PC-3 (cell line): ENCODE results near the gene WNK2.

ENCODE experiments used
- EZH2 ChIP-seq: fragments of 300-600 bp; sonication (generic); IDR thresholded peaks from one replicate; pipeline ENCODE4 v1.6.1; 2017; ENCODE audit warnings: antibody characterized with exemption, mild to moderate bottlenecking, low read length; ENCODE audit not compliant: unreplicated experiment
- EZH2phosphoT487 ChIP-seq: fragments of 300-600 bp; sonication (generic); IDR thresholded peaks from 2 replicates; pipeline ENCODE4 v1.6.1; 2018; ENCODE audit warnings: mild to moderate bottlenecking, antibody characterized with exemption, low read length, borderline replicate concordance
- TF ChIP-seq, protein P1 (sequence below): fragments of 300-600 bp; sonication (generic); conservative IDR thresholded peaks from 2 replicates; pipeline ENCODE4 v1.5.1; 2017; ENCODE audit warnings: antibody characterized with exemption, low read depth, mild to moderate bottlenecking, low read length

DNA sequence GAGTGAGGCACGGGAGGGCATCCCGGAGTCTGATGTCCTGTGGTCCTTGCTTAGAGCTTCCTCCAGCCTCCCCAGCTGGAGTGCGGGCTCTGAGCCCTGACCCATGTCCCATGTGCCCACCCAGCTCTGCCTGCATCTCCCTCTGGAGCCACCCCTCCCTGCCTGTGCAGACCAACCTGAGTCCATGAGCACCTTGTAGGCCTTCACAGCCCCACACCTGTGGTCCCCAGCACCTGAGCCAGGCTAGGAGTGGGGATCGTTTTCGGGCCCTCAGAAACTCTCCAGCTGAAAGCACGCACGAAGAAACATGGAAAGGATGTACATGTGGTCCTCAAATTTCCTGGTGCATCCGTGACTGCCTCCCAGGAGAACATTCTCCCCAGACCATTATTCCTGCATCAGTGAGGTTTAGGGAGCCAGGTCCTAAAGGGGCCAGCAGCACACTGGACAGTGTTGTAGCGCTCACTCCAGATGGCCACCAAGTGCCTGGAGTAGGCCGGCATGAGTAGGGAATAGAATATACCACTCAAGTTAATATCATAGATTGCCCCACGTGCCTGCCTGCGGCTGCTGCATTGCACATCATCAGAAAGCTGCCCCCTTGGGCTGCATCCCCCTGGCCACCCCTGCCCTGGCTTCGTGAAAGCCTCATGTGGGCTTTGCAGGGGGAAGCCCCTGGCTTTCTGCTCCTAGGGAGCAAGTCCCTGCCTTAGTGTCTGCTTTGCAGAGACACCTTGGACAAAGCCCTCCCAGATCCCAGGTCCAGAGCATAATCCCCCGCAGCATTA lies 80.6 kb downstream of the WNK2 start:
- TF ChIP-seq, protein P1, sequence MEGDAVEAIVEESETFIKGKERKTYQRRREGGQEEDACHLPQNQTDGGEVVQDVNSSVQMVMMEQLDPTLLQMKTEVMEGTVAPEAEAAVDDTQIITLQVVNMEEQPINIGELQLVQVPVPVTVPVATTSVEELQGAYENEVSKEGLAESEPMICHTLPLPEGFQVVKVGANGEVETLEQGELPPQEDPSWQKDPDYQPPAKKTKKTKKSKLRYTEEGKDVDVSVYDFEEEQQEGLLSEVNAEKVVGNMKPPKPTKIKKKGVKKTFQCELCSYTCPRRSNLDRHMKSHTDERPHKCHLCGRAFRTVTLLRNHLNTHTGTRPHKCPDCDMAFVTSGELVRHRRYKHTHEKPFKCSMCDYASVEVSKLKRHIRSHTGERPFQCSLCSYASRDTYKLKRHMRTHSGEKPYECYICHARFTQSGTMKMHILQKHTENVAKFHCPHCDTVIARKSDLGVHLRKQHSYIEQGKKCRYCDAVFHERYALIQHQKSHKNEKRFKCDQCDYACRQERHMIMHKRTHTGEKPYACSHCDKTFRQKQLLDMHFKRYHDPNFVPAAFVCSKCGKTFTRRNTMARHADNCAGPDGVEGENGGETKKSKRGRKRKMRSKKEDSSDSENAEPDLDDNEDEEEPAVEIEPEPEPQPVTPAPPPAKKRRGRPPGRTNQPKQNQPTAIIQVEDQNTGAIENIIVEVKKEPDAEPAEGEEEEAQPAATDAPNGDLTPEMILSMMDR: no peak
- no peak for TF ChIP-seq EZH2phosphoT487
- no peak for TF ChIP-seq EZH2
